H1 (cell line): ENCODE measurements around the gene FOXL3. TPM values are rescaled to one million over a fixed set of nuclear protein-coding genes. Genes with fewer than 3 reads are reported as not detected.

Experiments
- CTCF ChIA-PET: fragments of 300-600 bp; sonication (Branson Sonifier 250); formaldehyde crosslinking; loops from one replicate; lab custom pipeline; 2021; ENCODE audit not compliant: partially characterized antibody; lab: Charles Lee
- POLR2A ChIA-PET: fragments of 300-600 bp; sonication (Branson Sonifier 250); formaldehyde crosslinking; loops from one replicate; lab custom pipeline; 2021; ENCODE audit warnings: inconsistent platforms; ENCODE audit not compliant: partially characterized antibody; lab: Charles Lee
- DNase-seq, 2 experiments: peaks; one replicate each; pipeline versions ENCODE4 v3.0.0 to v3.0.0-alpha.2; 2010 to 2022; ENCODE audit warnings: low spot score in 2 of 2, low read depth in 1 of 2, mixed read lengths in 1 of 2
- FAIRE-seq: peaks from 2 replicates; lab custom pipeline; 2011; peaks lifted over from hg19 to GRCh38; lab: Jason Lieb, UNC
- H2AFZ ChIP-seq: 2 replicates; pipeline ENCODE4 v1.8.1; 2012; ENCODE audit warnings: low read length, inconsistent platforms
- H2AK5ac ChIP-seq: 2 replicates; pipeline ENCODE4 v1.6.1; 2013; ENCODE audit warnings: low read depth, low read length
- H2BK120ac ChIP-seq: replicated peaks from 2 replicates; pipeline ENCODE3; 2013; ENCODE audit warnings: low read depth, low read length, inconsistent platforms
- H2BK12ac ChIP-seq: 2 replicates; pipeline ENCODE4 v1.6.1; 2013; ENCODE audit warnings: low read depth, low read length
- H2BK15ac ChIP-seq: 2 replicates; pipeline ENCODE4 v1.6.1; 2013; ENCODE audit warnings: low read length
- H2BK20ac ChIP-seq: 2 replicates; pipeline ENCODE4 v1.6.1; 2013; ENCODE audit warnings: low read length
- H2BK5ac ChIP-seq: 2 replicates; pipeline ENCODE4 v1.6.1; 2013; ENCODE audit warnings: low read depth, low read length
- H3K14ac ChIP-seq: 2 replicates; pipeline ENCODE4 v1.6.1; 2013; ENCODE audit warnings: inconsistent platforms; ENCODE audit not compliant: insufficient read length
- H3K18ac ChIP-seq: 2 replicates; pipeline ENCODE4 v1.6.1; 2013; ENCODE audit warnings: low read length; ENCODE audit errors: extremely low read depth
- H3K23ac ChIP-seq: 2 replicates; pipeline ENCODE4 v1.6.1; 2013; ENCODE audit warnings: inconsistent platforms; ENCODE audit not compliant: insufficient read length
- H3K23me2 ChIP-seq: 2 replicates; pipeline ENCODE4 v1.6.1; 2013; ENCODE audit warnings: low read depth, low read length
- H3K27ac ChIP-seq: 2 replicates; pipeline ENCODE4 v1.6.1; 2011; ENCODE audit warnings: low read depth, low read length, inconsistent platforms
- H3K27me3 ChIP-seq, 4 experiments: replicated peaks in 1 of 4; 1 replicate in 1 of 4; 2 replicates in 3 of 4; pipeline versions ENCODE4 v1.6.1 to v1.8.1; 2011 to 2013; ENCODE audit warnings: low read length in 3 of 4, mild to moderate bottlenecking in 3 of 4, inconsistent platforms in 2 of 4, mixed read lengths in 2 of 4, moderate library complexity in 1 of 4; ENCODE audit not compliant: control insufficient read depth in 3 of 4, insufficient read depth in 3 of 4; ENCODE audit errors: extremely low read depth in 1 of 4
- H3K36me3 ChIP-seq, 4 experiments: 2 replicates each; pipeline versions ENCODE4 v1.6.1 to v1.8.1; 2011 to 2013; ENCODE audit warnings: mild to moderate bottlenecking in 4 of 4, low read length in 3 of 4, moderate library complexity in 2 of 4, control low read depth in 1 of 4, inconsistent platforms in 1 of 4; ENCODE audit not compliant: insufficient read depth in 4 of 4, control insufficient read depth in 2 of 4
- H3K4ac ChIP-seq: replicated peaks from 2 replicates; pipeline ENCODE3; 2013; ENCODE audit warnings: low read length, low read depth, mixed read lengths, inconsistent platforms; ENCODE audit not compliant: insufficient read length
- H3K4me1 ChIP-seq, 4 experiments: replicated peaks in 1 of 4; 1 replicate in 1 of 4; 2 replicates in 3 of 4; pipeline versions ENCODE4 v1.6.1 to v1.8.1; 2011 to 2013; ENCODE audit warnings: low read length in 3 of 4, inconsistent platforms in 2 of 4, mixed read lengths in 1 of 4; ENCODE audit not compliant: insufficient read depth in 4 of 4, control insufficient read depth in 3 of 4
- H3K4me2 ChIP-seq, 2 experiments: 2 replicates each; pipeline versions ENCODE4 v1.6.1 to v1.8.1; 2011 to 2013; ENCODE audit warnings: low read depth in 2 of 2, low read length in 2 of 2, control low read depth in 1 of 2, inconsistent platforms in 1 of 2, mild to moderate bottlenecking in 1 of 2; ENCODE audit not compliant: insufficient read depth in 1 of 2
- H3K4me3 ChIP-seq, 4 experiments: fragments of 200-600, 300-600 bp in 1 of 4; sonication (generic), shearing (Covaris generic), sonication (Bioruptor Twin) in 1 of 4; 2 replicates each; pipeline versions ENCODE4 v1.5.1 to v1.8.1; 2011 to 2016; ENCODE audit warnings: low read length in 4 of 4, low read depth in 3 of 4, control low read depth in 2 of 4, inconsistent platforms in 2 of 4, mild to moderate bottlenecking in 2 of 4, mixed read lengths in 1 of 4, moderate library complexity in 1 of 4; ENCODE audit not compliant: insufficient read depth in 2 of 4; ENCODE audit errors: extremely low read depth in 1 of 4
- H3K56ac ChIP-seq: replicated peaks from 2 replicates; pipeline ENCODE3; 2013; ENCODE audit warnings: low read depth, mild to moderate bottlenecking, mixed read lengths, low read length, inconsistent platforms; ENCODE audit not compliant: insufficient read length
- H3K79me1 ChIP-seq: 2 replicates; pipeline ENCODE4 v1.6.1; 2013; ENCODE audit warnings: low read depth, low read length, control low read depth
- H3K79me2 ChIP-seq, 2 experiments: 2 replicates each; pipeline versions ENCODE4 v1.6.1 to v1.8.1; 2012 to 2013; ENCODE audit warnings: low read length in 2 of 2, mild to moderate bottlenecking in 2 of 2, inconsistent platforms in 1 of 2; ENCODE audit not compliant: insufficient read depth in 2 of 2, control insufficient read depth in 1 of 2
- H3K9ac ChIP-seq, 4 experiments: replicated peaks in 1 of 4; 1 replicate in 1 of 4; 2 replicates in 3 of 4; pipeline versions ENCODE4 v1.6.1 to v1.8.1; 2011 to 2013; ENCODE audit warnings: low read depth in 3 of 4, low read length in 3 of 4, control low read depth in 2 of 4, mild to moderate bottlenecking in 2 of 4, moderate library complexity in 2 of 4, inconsistent platforms in 1 of 4; ENCODE audit errors: extremely low read depth in 1 of 4
- H3K9me3 ChIP-seq, 2 experiments: 2 replicates each; pipeline versions ENCODE4 v1.6.1 to v1.8.1; 2012 to 2013; ENCODE audit warnings: mild to moderate bottlenecking in 2 of 2, moderate library complexity in 2 of 2, control low read depth in 1 of 2, inconsistent platforms in 1 of 2, low read depth in 1 of 2, low read length in 1 of 2, mixed read lengths in 1 of 2; ENCODE audit not compliant: insufficient read depth in 2 of 2
- H4K20me1 ChIP-seq, 2 experiments: replicated peaks in 1 of 2; 2 replicates each; pipeline versions ENCODE3 to v1.8.1; 2011 to 2013; ENCODE audit warnings: inconsistent platforms in 2 of 2, low read length in 2 of 2, mild to moderate bottlenecking in 1 of 2; ENCODE audit not compliant: insufficient read depth in 2 of 2, control insufficient read depth in 1 of 2
- H4K5ac ChIP-seq: 2 replicates; pipeline ENCODE4 v1.6.1; 2013; ENCODE audit warnings: low read length, low read depth, mixed read lengths, inconsistent platforms; ENCODE audit not compliant: insufficient read length
- H4K8ac ChIP-seq: 2 replicates; pipeline ENCODE4 v1.8.0; 2013; ENCODE audit warnings: mild to moderate bottlenecking, moderate library complexity, low read length, inconsistent platforms; ENCODE audit not compliant: insufficient read depth; ENCODE audit errors: extremely low read depth
- H4K91ac ChIP-seq: replicated peaks from 2 replicates; pipeline ENCODE3; 2013; ENCODE audit warnings: low read length, mixed read lengths, inconsistent platforms; ENCODE audit not compliant: insufficient read length
- ATF3 ChIP-seq: IDR thresholded peaks from 2 replicates; pipeline ENCODE4 v1.6.1; 2011; ENCODE audit warnings: low read depth, mild to moderate bottlenecking, low read length; ENCODE audit not compliant: insufficient read depth
- CTCF ChIP-seq, 3 experiments: IDR thresholded peaks; 1 replicate in 2 of 3; 2 replicates in 1 of 3; pipeline versions ENCODE4 v1.5.1 to v1.6.1; 2011; ENCODE audit warnings: low read length in 3 of 3, mild to moderate bottlenecking in 3 of 3, inconsistent platforms in 2 of 3, low read depth in 1 of 3, moderate library complexity in 1 of 3; ENCODE audit not compliant: insufficient read depth in 1 of 3; ENCODE audit errors: control extremely low read depth in 1 of 3
- E2F6 ChIP-seq: IDR thresholded peaks from 2 replicates; pipeline ENCODE4 v1.6.1; 2012; ENCODE audit warnings: inconsistent platforms
- JUN ChIP-seq: IDR thresholded peaks from 2 replicates; pipeline ENCODE4 v1.6.1; 2011; ENCODE audit warnings: low read depth, mild to moderate bottlenecking, improper control_type of control experiment, low read length
- POLR2AphosphoS5 ChIP-seq: IDR thresholded peaks from 2 replicates; pipeline ENCODE4 v1.6.1; 2011; ENCODE audit warnings: low read depth, low read length
- RXRA ChIP-seq: IDR thresholded peaks from 2 replicates; pipeline ENCODE4 v1.6.1; 2011; ENCODE audit warnings: low read depth, mild to moderate bottlenecking, low read length, moderate library complexity; ENCODE audit not compliant: insufficient read depth
- SIRT6 ChIP-seq: IDR thresholded peaks from one replicate; pipeline ENCODE4 v1.7.1; 2012; ENCODE audit warnings: low read length, inconsistent platforms
- SP4 ChIP-seq: IDR thresholded peaks from 2 replicates; pipeline ENCODE4 v1.6.1; 2012; ENCODE audit warnings: low read length, inconsistent platforms
- TAF1 ChIP-seq: IDR thresholded peaks from 2 replicates; pipeline ENCODE4 v1.6.1; 2011; ENCODE audit warnings: mild to moderate bottlenecking, low read depth, low read length
- TAF7 ChIP-seq: optimal IDR thresholded peaks from 2 replicates; pipeline ENCODE3; 2011; ENCODE audit warnings: low read depth, mild to moderate bottlenecking, inconsistent platforms, low read length, moderate library complexity, borderline replicate concordance
- WGBS, 2 experiments: shearing (Covaris generic) in 1 of 2; methylation state at CpG; one replicate each; pipeline versions ENCODE4 v1.1.6 to v1.1.7; 2013 to 2015; ENCODE audit warnings: low lambda C conversion rate in 2 of 2, mixed read lengths in 2 of 2, inconsistent platforms in 1 of 2, low coverage in 1 of 2, missing lambda C conversion rate in 1 of 2; ENCODE audit not compliant: insufficient replicate concordance in 2 of 2, insufficient coverage in 1 of 2, insufficient read length in 1 of 2; ENCODE audit errors: extremely low coverage in 1 of 2, missing lambda C conversion rate in 1 of 2; 5-methylcytosine and 5-hydroxymethylcytosine counted together
- polyA plus RNA-seq, 7 experiments: library from polyadenylated mRNA; depleted of rRNA in 3 of 7; stranded (reverse) in 5 of 7; unstranded in 2 of 7; fragments of >200 nt in 5 of 7; fragments of 200-250 nt in 2 of 7; gene quantifications; 1 replicate in 5 of 7; 2 replicates in 1 of 7; 4 replicates in 1 of 7; pipeline versions ENCODE4 v1.2.1 to v1.2.3, GENCODE V29; 2011 to 2013; ENCODE audit warnings: missing spikeins in 2 of 7, mixed read lengths in 2 of 7
- total RNA-seq: library from RNA; stranded (reverse); fragmentation: NEBNext Ultra II Directional; extraction: Animal tissue kit (Norgen Biotek cat#: 25700); gene quantifications from 2 replicates; pipeline ENCODE4 v1.2.1, GENCODE V29; 2021

FOXL3 gene
- total and polyA plus RNA-seq, 2 of the 8 experiments (the other 6 are each of a cell fraction or from before 2014, with no cell fraction given), result not detected

- Histone ChIP-seq H3K9me3 (peaks cover 0 to 9% of the 10 kb centered on the region in 2 experiments; a peak in 2 of 4 replicates), H2AK5ac (no peak overlapping the region), H4K8ac (no peak overlapping the region), H3K4me3 (no peak overlapping the region), H2AFZ (no peak overlapping the region), H4K5ac (no peak overlapping the region), H3K79me2 (no peaks in the 10 kb centered on the region), H2BK120ac (no peak overlapping the region), H3K4me1 (no peaks in the 10 kb centered on the region; a peak in 1 of 7 replicates), H3K79me1 (no peaks in the 10 kb centered on the region), H4K20me1 (no peaks in the 10 kb centered on the region), H3K36me3 (no peaks in the 10 kb centered on the region; a peak in 1 of 8 replicates), H3K27me3 (no peaks in the 10 kb centered on the region), H3K18ac (no peak overlapping the region), H2BK20ac (no peak overlapping the region), H3K9ac (no peak overlapping the region), H3K23me2 (no peaks in the 10 kb centered on the region; the same call in 1 of the 2 replicates), H2BK12ac (no peak overlapping the region), H3K56ac (no peak overlapping the region), H3K14ac (no peak overlapping the region), H3K27ac (no peak overlapping the region), H3K4ac (no peak overlapping the region), H2BK5ac (no peak overlapping the region), H2BK15ac (no peak overlapping the region), H4K91ac (no peak overlapping the region), H3K23ac (no peak overlapping the region), H3K4me2 (no peak overlapping the region)
- no peak for DNase-seq
- 93% methylated on average over 19 of the region's 19 CpGs; no CpG with 5 or more reads in 1 of the 2 experiments for WGBS, 2 experiments
- ChIA-PET POLR2A (no interaction called here), CTCF (no interaction called here)
- no peak for FAIRE-seq
- TF ChIP-seq SIRT6, result no peak
- TF ChIP-seq E2F6, result no peak
- TF ChIP-seq CTCF (IDR thresholded peaks at IDR 0.05; ENCODE audit: control extremely low read depth in 1 of 3, insufficient read depth in 1 of 3, low read depth in 1 of 3, low read length in 3 of 3), result no peak
- no peak for TF ChIP-seq RXRA
- no peak for TF ChIP-seq SP4
- TF ChIP-seq POLR2AphosphoS5, result no peak
- TF ChIP-seq JUN, result no peak
- TF ChIP-seq TAF7, result no peak
- TF ChIP-seq ATF3, result no peak
- no peak for TF ChIP-seq TAF1
These were observed 19.7 kb downstream of the FOXL3 start for GRCh38 chr7:309586-310228.
